Parathyroid adenoma (tissue), 2 donors: Measurements from ENCODE around the gene NFE2L3.
"Not testable (repeated sequence)": the region's sequence is repeated elsewhere in the genome, so short reads cannot be mapped to it uniquely, and the experiment has no call there.

ENCODE experiments used
- H2AFZ ChIP-seq: fragments of 300-600 bp; sonication (generic); one replicate; pipeline ENCODE4 v1.7.0; 2017; ENCODE audit warnings: antibody characterized with exemption, mild to moderate bottlenecking
- H3K27ac ChIP-seq: fragments of 300-600 bp; sonication (generic); one replicate; pipeline ENCODE4 v1.7.0; 2017
- H3K27me3 ChIP-seq: fragments of 300-600 bp; sonication (generic); one replicate; pipeline ENCODE4 v1.7.0; 2017; ENCODE audit warnings: low read length; ENCODE audit not compliant: control insufficient read depth, insufficient read depth
- H3K36me3 ChIP-seq: fragments of 300-600 bp; sonication (generic); one replicate; pipeline ENCODE4 v1.7.0; 2017; ENCODE audit warnings: low read length; ENCODE audit not compliant: control insufficient read depth, insufficient read depth
- H3K4me1 ChIP-seq: fragments of 300-600 bp; sonication (generic); one replicate; pipeline ENCODE4 v1.7.0; 2017; ENCODE audit warnings: control low read depth
- H3K4me2 ChIP-seq: fragments of 300-600 bp; sonication (generic); one replicate; pipeline ENCODE4 v1.7.0; 2017; ENCODE audit warnings: low read length
- H3K4me3 ChIP-seq: fragments of 300-600 bp; sonication (generic); one replicate; pipeline ENCODE4 v1.7.0; 2017; ENCODE audit warnings: low read depth, low read length
- H3K79me2 ChIP-seq: fragments of 300-600 bp; sonication (generic); one replicate; pipeline ENCODE4 v1.7.0; 2017; ENCODE audit warnings: control low read depth
- H3K9ac ChIP-seq: fragments of 300-600 bp; sonication (generic); one replicate; pipeline ENCODE4 v1.7.0; 2017; ENCODE audit warnings: mild to moderate bottlenecking
- H3K9me3 ChIP-seq: fragments of 300-600 bp; sonication (generic); one replicate; pipeline ENCODE4 v1.7.0; 2017; ENCODE audit warnings: low read length; ENCODE audit not compliant: control insufficient read depth
- TF ChIP-seq, protein P1 (sequence below): fragments of 300-600 bp; sonication (generic); IDR thresholded peaks from one replicate; pipeline ENCODE4 v1.7.0; 2017; ENCODE audit warnings: antibody characterized with exemption, mild to moderate bottlenecking
- donor health status: primary hyperparathyroidism.

NFE2L3 gene

GRCh38 chr7:26151650-26151952 is 397 bp upstream of the NFE2L3 start:
- peak overlapping the region; percentile 65 for H3K4me2 ChIP-seq
- H3K4me3 ChIP-seq, result peak overlapping the region; percentile 31
- no peaks in the 10 kb centered on the region for H3K36me3 ChIP-seq
- H3K9ac ChIP-seq, result no peak overlapping the region
- TF ChIP-seq, protein P1, sequence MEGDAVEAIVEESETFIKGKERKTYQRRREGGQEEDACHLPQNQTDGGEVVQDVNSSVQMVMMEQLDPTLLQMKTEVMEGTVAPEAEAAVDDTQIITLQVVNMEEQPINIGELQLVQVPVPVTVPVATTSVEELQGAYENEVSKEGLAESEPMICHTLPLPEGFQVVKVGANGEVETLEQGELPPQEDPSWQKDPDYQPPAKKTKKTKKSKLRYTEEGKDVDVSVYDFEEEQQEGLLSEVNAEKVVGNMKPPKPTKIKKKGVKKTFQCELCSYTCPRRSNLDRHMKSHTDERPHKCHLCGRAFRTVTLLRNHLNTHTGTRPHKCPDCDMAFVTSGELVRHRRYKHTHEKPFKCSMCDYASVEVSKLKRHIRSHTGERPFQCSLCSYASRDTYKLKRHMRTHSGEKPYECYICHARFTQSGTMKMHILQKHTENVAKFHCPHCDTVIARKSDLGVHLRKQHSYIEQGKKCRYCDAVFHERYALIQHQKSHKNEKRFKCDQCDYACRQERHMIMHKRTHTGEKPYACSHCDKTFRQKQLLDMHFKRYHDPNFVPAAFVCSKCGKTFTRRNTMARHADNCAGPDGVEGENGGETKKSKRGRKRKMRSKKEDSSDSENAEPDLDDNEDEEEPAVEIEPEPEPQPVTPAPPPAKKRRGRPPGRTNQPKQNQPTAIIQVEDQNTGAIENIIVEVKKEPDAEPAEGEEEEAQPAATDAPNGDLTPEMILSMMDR, result no peak
- H3K4me1 ChIP-seq, result no peaks in the 10 kb centered on the region
- no peak overlapping the region for H2AFZ ChIP-seq
- no peaks in the 10 kb centered on the region for H3K27me3 ChIP-seq
- no peak overlapping the region for H3K27ac ChIP-seq
- H3K79me2 ChIP-seq, result no peaks in the 10 kb centered on the region
- no peaks in the 10 kb centered on the region for H3K9me3 ChIP-seq

DNA sequence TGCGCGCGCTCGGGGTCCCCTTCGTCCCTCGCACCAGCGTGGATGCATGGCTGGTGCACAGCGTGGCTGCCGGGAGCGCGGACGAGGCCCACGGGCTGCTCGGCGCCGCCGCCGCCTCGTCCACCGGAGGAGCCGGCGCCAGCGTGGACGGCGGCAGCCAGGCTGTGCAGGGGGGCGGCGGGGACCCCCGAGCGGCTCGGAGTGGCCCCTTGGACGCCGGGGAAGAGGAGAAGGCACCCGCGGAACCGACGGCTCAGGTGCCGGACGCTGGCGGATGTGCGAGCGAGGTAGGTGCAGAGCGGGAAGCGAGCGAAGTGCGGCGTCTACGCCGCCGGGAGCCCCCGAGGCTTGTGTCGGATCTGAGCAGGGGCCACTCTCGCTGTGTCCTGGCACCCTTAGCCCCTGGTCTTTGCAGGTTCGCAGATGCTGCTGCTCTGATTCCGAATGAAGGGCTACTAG is 813 bp downstream of the NFE2L3 start:
- H3K4me1 ChIP-seq, H2AFZ ChIP-seq, H3K27ac ChIP-seq, H3K9ac ChIP-seq, H3K9me3 ChIP-seq, H3K27me3 ChIP-seq, H3K36me3 ChIP-seq, H3K79me2 ChIP-seq, H3K4me3 ChIP-seq: not testable (repeated sequence)
- peak overlapping the region; percentile 65 for H3K4me2 ChIP-seq

DNA sequence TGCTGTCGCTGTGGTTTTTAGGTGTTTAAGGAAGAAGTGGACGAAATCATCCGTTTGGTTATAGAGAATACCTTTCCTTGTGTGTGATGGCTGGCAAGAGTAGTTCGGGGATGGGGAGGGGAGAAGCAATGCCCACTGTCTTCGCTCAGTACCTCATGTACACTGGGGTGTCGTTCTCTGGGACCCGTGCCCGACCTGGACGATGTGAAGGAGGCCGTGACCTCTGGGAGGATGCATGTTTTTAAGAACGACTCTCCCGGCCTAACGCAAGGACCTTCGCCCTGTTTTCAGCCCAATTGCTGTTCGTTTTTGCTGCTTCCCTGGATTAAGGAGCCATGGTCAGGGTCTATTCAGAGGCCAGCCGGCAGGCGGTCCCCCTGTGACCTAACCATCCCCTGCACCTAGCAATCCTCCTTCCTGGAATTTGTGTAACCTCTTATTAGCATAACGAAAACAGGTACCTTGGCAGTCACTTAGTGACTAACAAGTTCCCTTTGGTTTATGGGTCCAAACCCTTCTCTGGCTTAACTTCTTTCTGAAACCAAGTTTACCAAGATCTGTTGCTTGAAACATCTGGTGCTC is 1.3 kb downstream of the NFE2L3 start:
- no peak overlapping the region for H3K27ac ChIP-seq

GRCh38 chr7:26153823-26154783 is 2.1 kb downstream of the NFE2L3 start:
- Histone ChIP-seq H2AFZ (no peak overlapping the region), H3K9me3 (no peaks in the 10 kb centered on the region), H3K4me3 (no peak overlapping the region), H3K4me2 (no peak overlapping the region), H3K4me1 (no peaks in the 10 kb centered on the region), H3K9ac (no peak overlapping the region), H3K27me3 (no peaks in the 10 kb centered on the region), H3K27ac (no peak overlapping the region), H3K79me2 (no peaks in the 10 kb centered on the region), H3K36me3 (no peaks in the 10 kb centered on the region)
- TF ChIP-seq, protein P1, result no peak

More for the DNA sequence above, 1.3 kb downstream of the NFE2L3 start:
- Histone ChIP-seq H3K79me2 (no peaks in the 10 kb centered on the region), H2AFZ (no peak overlapping the region), H3K4me3 (no peak overlapping the region), H3K9me3 (no peaks in the 10 kb centered on the region), H3K4me2 (no peak overlapping the region), H3K9ac (no peak overlapping the region), H3K4me1 (no peaks in the 10 kb centered on the region), H3K36me3 (no peaks in the 10 kb centered on the region), H3K27me3 (no peaks in the 10 kb centered on the region)
- TF ChIP-seq, protein P1, result no peak

DNA sequence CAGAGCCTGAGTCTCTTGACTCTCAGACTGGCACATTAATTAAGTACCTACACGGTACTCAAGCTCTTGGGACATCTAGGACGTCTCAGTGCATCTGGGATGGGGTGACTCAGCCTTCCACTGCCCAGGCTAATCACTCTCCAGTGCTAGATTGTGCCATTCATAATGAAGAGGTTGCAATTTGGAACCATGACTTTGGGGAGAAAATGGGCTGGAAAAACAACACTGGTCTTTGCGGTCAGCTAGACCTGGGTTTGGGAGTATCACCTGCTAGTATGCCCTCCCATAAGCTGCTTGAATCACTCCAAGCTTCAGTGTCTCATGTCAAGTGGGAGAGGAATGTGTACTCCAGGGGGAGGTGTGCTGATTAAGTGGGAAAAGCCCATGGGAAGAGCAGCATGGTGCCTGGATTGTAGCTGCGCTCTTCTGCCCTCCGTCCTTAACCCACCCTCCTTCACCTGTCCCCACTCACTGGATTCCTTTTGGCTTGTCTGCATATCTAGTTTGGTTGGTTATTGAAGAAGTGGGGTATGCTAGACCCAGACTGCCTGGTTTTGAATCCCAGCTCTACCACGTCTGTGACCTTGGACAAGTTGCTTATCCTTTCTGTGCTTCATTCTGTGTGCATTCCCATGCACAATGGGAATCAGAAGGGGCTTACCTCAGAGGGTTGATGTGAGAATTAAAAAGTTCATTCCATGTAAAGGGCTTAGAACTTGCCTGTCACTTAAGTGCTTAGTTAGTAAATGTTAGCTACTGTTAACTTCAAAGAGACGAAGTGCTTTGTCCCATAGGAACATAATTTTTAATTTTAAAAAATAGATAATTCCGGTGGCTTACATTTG is 3.8 kb downstream of the NFE2L3 start:
- Histone ChIP-seq H3K79me2 (no peaks in the 10 kb centered on the region), H3K27me3 (no peaks in the 10 kb centered on the region), H3K27ac (no peak overlapping the region), H3K4me3 (no peak overlapping the region), H3K36me3 (no peaks in the 10 kb centered on the region), H2AFZ (no peak overlapping the region), H3K9me3 (no peaks in the 10 kb centered on the region), H3K9ac (no peak overlapping the region), H3K4me2 (peak overlapping the region; percentile 50), H3K4me1 (no peaks in the 10 kb centered on the region)
- TF ChIP-seq, protein P1, result no peak
